Activated CD8-positive, alpha-beta memory T cell treated with anti-CD3 and anti-CD28 coated beads for 4 hours (primary cell): ENCODE measurements around the gene FABP6.
"Not testable (repeated sequence)": the region's sequence is repeated elsewhere in the genome, so short reads cannot be mapped to it uniquely, and the experiment has no call there.

Experiments
- DNase-seq, 2 donors: peaks; one replicate each; pipeline ENCODE4 v3.0.0-alpha.2; 2020; ENCODE audit warnings: low read depth in 2 of 2

The FABP6 gene, protein sequence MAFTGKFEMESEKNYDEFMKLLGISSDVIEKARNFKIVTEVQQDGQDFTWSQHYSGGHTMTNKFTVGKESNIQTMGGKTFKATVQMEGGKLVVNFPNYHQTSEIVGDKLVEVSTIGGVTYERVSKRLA

GRCh38 chr5:160229190-160229742 lies at the start of gene FABP6:
Gene FABP6 (plus strand): TSS chr5:160229506. CDS start chr5:160229558, 52 bp downstream.
- no peak for DNase-seq

DNA sequence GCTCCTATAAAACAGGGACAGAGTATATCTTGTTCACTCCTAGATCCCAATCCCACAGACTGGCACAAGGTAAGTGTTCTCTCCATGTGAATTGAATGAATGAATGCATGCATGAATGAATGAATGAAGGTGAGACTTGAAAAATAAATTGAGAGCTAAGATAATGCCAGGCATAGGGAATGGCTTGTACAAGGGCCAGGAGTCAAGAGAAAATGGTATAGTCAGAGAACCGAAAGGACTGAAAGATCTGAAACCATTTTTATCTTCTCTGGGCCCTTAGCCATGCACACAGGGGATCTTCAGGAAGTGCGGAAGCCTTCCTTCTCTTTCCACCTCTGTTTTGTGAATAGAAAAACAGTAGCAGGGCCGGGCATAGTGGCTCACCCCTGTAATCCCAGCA lies 48.4 kb upstream of the FABP6 start:
- DNase-seq: no peak

DNA sequence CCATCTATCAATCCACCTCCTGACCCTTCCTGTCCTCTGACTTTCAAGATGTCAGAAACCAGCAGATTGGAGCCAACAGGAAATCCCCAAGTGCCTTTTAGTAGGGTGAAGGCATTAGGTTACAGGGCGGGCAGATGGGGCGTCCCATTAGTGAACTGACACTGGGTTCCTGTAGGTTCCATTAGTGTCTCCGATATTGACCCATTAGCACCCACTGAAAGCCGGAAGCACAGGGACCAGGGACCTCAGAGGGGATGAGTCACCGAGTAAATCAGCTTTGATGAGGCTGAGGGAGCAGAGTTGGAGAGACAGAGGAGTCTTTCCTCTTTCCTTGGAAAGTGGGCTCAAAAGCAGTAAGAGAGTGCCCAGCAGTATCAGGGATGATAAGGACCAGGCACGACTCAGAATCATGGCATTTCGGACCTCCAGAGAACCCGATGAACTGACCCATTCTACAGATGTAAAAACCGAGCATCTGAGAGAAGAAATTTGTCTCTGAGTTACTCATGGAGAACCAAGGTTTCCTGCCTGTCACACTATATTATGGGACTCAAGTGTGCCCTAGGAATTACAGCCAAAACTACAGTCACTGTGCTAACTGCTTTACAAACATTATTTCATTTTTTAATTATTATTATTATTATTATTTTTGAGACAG lies 47.2 kb upstream of the FABP6 start:
- DNase-seq: no peak

DNA sequence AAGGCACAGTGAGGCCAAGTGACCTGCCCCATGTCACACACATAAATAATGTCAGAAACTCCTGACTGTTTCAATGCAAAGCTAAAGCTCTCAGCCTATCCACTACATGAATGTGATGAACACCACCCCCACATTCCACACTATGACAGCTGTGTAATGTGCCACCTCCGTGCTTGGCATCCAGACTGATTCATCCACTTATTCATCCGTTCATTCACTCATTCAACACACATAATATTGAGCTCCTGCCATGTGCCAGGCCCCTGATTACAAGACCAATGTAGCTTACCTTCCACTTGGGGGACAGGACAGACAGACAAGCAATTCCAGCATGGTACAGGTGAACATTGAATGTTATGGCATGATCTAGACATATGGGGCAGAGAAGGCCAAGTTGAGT lies 46.2 kb upstream of the FABP6 start:
- no peak for DNase-seq

DNA sequence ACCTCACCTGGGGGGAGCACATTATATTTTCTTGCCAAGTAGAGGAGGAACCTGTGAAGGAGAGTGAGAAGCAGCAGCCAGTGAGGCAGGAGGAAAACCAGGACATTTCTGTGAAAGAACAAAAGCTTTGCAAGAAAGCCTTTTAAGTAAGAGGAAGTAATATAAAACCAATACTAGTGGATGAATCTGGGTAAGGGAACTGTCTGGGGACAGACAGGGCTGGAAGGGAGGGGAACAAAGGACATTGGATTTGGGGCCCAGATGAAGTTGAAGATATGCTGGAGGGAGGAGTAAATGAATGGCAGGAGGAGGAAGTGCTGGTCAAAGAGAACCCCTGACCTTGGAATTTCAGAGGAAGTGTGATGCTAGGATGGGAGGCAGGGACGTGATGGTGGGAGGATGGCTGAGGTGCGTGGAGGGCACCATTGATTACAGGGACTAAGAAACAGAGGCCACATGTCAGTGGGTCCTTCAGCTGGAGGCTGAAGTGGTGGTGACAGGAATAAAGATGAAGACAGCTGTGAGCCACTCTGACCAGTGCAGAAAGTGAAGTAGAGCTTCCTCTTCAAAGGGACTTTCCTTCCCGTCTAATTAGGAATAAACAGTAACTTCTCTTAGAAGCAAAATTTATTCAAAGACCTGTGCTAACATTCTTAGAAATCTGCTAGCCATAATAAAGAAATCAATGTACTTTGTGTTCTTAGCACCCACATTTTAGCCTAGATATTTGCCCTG lies 43.5 kb upstream of the FABP6 start:
- no peak for DNase-seq

GRCh38 chr5:160186480-160186879 lies 42.8 kb upstream of the FABP6 start:
- DNase-seq: no peak

DNA sequence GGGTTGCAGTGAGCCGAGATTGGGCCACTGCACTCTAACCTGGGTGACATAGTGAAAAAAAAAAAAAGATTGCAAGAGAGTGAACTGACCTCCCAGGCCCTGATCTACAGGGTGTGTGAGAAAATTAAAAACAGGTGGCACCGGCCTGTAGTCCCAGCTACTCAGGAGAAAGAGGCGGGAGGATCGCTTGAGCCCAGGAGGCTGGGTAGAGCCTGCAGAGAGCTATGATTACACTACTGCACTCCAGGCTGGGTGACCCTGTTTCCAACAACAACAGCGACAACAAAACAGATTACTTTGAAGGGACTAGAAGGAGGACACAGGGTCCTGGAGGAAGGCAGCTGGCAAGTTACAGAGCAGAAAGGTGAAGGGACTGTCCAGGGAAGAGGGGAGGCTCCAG lies 42.2 kb upstream of the FABP6 start:
- no peak for DNase-seq

DNA sequence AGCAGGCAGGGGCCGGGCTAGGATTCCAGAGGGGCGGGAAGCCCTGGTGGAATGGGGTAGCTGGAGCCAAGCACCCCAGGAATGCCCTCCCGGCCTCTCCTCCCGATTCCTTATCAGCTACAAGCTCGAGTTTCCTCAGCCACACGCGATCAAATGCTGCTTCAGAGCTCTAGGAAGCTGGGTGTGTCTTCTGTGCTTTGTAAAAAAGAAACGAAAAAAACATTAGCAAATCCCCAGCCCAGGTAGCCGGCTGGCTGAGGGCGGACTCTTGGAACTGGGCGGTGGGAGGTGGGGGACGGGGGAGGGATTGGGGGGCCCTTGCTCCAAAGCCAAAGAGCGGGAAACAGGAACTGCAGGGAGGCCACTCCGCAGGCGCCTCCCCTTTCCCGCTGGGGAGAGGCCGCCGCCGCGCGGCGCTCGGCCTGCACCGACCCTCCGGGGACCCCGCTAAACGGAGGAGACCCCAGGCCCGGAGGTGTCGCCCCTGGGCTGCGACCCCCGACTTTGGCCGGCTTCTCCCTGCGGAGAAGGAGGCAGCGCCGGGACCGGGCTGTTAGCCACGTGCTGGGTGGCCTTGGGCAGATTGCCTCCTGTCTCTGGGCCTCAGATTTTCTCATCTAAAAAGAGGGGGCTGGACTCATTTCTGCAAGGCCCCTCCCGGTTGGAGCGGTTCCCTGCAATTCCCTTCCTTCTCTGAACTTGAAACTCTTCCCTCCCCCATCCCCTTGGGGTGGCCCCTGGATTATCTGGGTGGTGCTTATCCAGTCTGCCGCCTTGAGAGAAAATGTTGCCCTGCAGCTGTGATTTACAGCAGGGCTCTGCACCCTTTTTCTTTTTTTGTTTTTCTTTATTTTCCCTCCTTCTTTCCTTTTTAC lies 40.9 kb upstream of the FABP6 start:
- DNase-seq: no peak

- no peak for DNase-seq
These were observed 36.9 kb upstream of the FABP6 start for GRCh38 chr5:160192424-160192823.

DNA sequence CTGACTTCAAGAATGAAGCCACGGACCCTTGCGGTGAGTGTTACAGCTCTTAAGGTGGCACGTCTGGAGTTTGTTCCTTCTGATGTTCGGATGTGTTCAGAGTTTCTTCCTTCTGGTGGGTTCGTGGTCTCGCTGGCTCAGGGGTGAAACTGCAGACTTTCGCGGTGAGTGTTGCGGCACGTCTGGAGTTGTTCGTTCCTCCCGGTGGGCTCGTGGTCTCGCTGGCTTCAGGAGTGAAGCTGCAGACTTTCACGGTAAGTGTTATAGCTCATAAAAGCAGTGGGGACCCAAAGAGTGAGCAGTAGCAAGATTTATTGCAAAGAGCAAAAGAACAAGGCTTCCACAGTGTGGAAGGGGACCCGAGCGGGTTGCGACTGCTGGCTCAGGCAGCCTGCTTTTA lies 36.2 kb upstream of the FABP6 start:
- not testable (repeated sequence) for DNase-seq

- not testable (repeated sequence) for DNase-seq
These were observed 35.5 kb upstream of the FABP6 start for GRCh38 chr5:160193790-160194189.

GRCh38 chr5:160197341-160198144 lies 31.8 kb upstream of the FABP6 start:
- DNase-seq: no peak

DNA sequence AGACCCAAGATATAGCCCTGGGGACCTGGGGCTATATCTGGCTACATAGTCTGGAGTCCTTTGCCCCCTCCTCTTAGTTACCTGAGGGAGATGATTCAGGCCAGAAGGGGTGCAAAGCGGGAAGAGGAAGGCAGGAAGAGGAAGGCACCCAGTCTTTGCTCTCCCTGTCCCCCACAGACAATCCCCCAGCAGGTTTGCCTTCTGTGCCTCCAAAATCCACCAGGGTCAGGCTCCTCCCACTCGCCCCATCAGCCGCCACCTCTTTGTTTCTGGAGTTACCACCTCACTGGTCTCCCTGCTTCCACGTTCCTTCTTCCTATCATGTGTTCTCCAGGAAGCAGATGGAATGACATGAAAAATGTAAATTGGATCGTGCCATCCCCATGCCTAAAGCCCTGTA lies 31.2 kb upstream of the FABP6 start:
- no peak for DNase-seq

- DNase-seq: no peak
These were observed 30.4 kb upstream of the FABP6 start for GRCh38 chr5:160198841-160199409.

GRCh38 chr5:160199410-160199911 lies 29.8 kb upstream of the FABP6 start:
- DNase-seq: peak; percentile 34 to 49

- DNase-seq: no peak
These were observed 22.2 kb upstream of the FABP6 start for GRCh38 chr5:160207061-160207460.

DNA sequence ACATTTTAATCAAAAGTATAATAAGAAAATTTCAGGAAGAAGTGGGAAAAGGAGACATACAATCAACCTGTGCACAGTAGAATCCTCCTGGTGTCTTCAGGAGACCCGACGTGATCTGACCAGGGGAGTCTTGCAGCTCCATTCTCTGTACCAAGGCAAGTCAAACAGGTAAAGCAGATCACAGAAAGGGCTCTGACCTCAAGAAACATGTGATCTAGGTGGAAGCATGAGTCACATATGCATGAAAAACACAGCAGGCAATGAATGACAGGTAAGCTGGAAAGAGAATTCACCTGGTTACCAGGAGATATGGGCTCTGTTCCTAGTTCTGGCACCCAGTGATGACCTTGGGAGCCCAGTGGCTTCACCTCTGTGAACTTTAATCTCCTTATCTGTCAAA lies 19.4 kb upstream of the FABP6 start:
- no peak for DNase-seq

DNA sequence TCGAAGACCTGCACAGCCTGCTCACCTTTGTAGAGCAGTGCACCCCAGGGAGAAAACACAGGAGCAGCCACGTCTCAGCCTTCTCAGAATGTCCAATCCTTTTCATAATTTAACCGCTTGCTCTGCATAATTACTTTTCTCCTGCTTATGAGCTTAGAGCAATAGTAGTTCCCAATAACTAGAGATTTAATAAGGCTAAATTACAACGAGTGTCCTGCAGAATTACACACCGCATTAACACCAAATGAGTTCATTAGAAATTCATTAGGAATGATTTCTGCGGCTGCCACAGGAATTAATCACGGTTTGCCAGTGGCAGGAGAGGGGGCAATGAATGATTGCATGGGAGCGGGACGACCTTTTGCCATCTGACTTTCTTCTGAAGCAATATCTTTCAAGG lies 18.7 kb upstream of the FABP6 start:
- no peak for DNase-seq

- no peak for DNase-seq
These were observed 18.0 kb upstream of the FABP6 start for GRCh38 chr5:160211352-160211751.

DNA sequence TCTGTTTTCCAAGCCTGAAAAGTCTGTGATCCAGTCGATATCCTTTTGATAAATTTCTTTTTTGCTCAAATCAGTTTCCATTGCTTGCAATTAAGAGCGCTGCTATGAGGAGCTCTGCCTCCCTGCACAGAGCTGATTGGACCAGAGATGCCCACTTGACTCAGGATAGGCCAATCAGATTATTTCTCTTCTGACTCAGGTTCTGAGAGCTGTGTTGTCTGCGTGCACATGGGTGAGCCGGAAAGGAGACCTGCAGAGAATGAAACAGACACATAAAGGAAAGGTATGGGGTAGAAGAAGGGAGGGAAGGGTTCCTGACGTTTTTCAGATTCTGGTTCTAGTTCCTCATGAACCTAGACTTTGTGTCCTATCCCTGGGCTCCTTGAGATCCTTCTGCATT lies 15.8 kb upstream of the FABP6 start:
- DNase-seq: no peak

GRCh38 chr5:160219356-160219755 lies 9.9 kb upstream of the FABP6 start:
- no peak for DNase-seq
